Mammary epithelial cell (primary cell): ENCODE measurements around the gene ZNF71.

Experiments used
- EZH2 ChIP-seq: IDR thresholded peaks from 2 replicates; pipeline ENCODE4 v1.6.1; 2012; ENCODE audit warnings: low read length, inconsistent platforms, borderline replicate concordance
- TF ChIP-seq, protein P1 (sequence below), 2 donors: IDR thresholded peaks in 1 of 2; conservative IDR thresholded peaks in 1 of 2; 2 replicates each; pipeline ENCODE4 v1.5.1; 2011 to 2012; ENCODE audit warnings: inconsistent platforms in 2 of 2, low read length in 2 of 2, mild to moderate bottlenecking in 2 of 2, control low read depth in 1 of 2, low read depth in 1 of 2; ENCODE audit not compliant: insufficient read depth in 1 of 2; ENCODE audit errors: extremely low read depth in 1 of 2

DNA sequence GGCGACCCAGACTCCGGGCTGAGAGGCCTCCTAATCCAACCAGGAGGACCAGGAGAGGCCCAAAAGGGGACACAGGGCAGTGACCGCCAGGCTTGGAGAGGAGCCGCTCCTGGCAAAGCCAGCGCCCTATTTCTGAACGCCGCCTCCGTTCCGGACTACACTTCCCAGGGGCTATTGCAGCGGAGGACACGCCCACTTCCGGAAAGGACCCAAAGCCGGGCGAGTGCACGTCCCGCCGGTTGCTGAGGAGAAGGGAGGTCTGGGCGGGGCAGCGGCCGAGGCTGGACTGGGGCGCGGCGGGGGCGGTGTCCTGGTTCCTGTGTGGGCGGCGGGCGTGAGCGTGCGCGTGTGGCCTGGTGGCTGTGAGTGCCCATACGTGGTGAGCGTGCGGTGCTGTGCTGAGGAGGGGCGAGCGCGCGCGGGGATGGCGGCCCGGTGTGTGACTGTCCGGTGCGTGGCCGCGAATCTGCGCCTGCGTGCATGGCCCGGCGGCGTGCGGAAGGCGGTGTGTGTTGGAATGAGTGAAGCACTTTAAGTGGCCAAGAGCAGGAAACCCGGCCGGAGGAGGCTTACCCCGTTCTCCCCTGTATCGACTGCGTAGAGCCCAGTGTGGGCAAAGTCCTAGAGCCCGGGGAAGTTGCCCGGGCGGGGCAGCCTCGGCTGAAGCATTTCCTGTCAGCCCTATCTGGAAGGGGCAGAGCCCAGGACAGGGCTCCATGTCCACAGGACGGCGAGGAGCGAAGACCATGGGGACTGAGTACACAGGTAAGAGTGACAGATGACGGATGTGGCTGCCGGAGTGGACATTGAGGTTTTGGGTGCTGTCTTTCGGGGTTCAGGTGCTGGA, 27.6 kb upstream of the ZNF71 start, which contains the start of gene ZNF470:
- TF ChIP-seq, protein P1, sequence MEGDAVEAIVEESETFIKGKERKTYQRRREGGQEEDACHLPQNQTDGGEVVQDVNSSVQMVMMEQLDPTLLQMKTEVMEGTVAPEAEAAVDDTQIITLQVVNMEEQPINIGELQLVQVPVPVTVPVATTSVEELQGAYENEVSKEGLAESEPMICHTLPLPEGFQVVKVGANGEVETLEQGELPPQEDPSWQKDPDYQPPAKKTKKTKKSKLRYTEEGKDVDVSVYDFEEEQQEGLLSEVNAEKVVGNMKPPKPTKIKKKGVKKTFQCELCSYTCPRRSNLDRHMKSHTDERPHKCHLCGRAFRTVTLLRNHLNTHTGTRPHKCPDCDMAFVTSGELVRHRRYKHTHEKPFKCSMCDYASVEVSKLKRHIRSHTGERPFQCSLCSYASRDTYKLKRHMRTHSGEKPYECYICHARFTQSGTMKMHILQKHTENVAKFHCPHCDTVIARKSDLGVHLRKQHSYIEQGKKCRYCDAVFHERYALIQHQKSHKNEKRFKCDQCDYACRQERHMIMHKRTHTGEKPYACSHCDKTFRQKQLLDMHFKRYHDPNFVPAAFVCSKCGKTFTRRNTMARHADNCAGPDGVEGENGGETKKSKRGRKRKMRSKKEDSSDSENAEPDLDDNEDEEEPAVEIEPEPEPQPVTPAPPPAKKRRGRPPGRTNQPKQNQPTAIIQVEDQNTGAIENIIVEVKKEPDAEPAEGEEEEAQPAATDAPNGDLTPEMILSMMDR (conservative IDR thresholded peaks at IDR 0.05 in 1 of 2, IDR thresholded peaks at IDR 0.05 in 1 of 2; ENCODE audit: extremely low read depth in 1 of 2, insufficient read depth in 1 of 2, low read depth in 1 of 2, low read length in 2 of 2): no peak
- no peak for TF ChIP-seq EZH2
